MM.1S (cell line): ENCODE data around the gene ELMO1.

ENCODE experiments used
- DNase-seq: peaks from one replicate; pipeline ENCODE4 v3.0.0-alpha.2; 2015
- H2AFZ ChIP-seq: fragments of 300-600 bp; sonication (generic); 2 replicates; pipeline ENCODE4 v1.6.0; 2016; ENCODE audit warnings: antibody characterized with exemption, low read length
- H3F3A ChIP-seq: fragments of 300-600 bp; sonication (generic); 2 replicates; pipeline ENCODE4 v1.6.1; 2016; ENCODE audit warnings: mild to moderate bottlenecking, antibody characterized with exemption, low read length, moderate library complexity, mixed read lengths; ENCODE audit not compliant: insufficient read depth
- H3K27ac ChIP-seq: fragments of 300-600 bp; sonication (generic); 2 replicates; pipeline ENCODE4 v1.5.1; 2016; ENCODE audit warnings: mild to moderate bottlenecking, low read length
- H3K27me3 ChIP-seq: fragments of 300-600 bp; sonication (generic); replicated peaks from 2 replicates; pipeline ENCODE4 v1.6.0; 2016; ENCODE audit warnings: low read length; ENCODE audit not compliant: insufficient read depth
- H3K36me3 ChIP-seq: fragments of 300-600 bp; sonication (generic); replicated peaks from 2 replicates; pipeline ENCODE4 v1.6.1; 2016; ENCODE audit warnings: mild to moderate bottlenecking, low read length, mixed read lengths; ENCODE audit not compliant: insufficient read depth
- H3K4me1 ChIP-seq: fragments of 300-600 bp; sonication (generic); 2 replicates; pipeline ENCODE4 v1.6.1; 2016; ENCODE audit warnings: low read length, mixed read lengths
- H3K4me2 ChIP-seq: fragments of 300-600 bp; sonication (generic); 2 replicates; pipeline ENCODE4 v1.6.0; 2016; ENCODE audit warnings: low read depth, low read length
- H3K4me3 ChIP-seq: fragments of 300-600 bp; sonication (generic); 2 replicates; pipeline ENCODE4 v1.5.1; 2016; ENCODE audit warnings: low read length, mixed read lengths
- H3K79me2 ChIP-seq: fragments of 300-600 bp; sonication (generic); 2 replicates; pipeline ENCODE4 v1.6.1; 2016; ENCODE audit warnings: mixed run types, low read length, mixed read lengths
- H3K9ac ChIP-seq: fragments of 300-600 bp; sonication (generic); 2 replicates; pipeline ENCODE4 v1.6.1; 2016; ENCODE audit warnings: low read length, mixed read lengths
- H3K9me2 ChIP-seq: fragments of 300-600 bp; sonication (generic); replicated peaks from 2 replicates; pipeline ENCODE4 v1.6.1; 2016; ENCODE audit warnings: mild to moderate bottlenecking, low read length, mixed read lengths; ENCODE audit not compliant: insufficient read depth
- H3K9me3 ChIP-seq: fragments of 300-600 bp; sonication (generic); replicated peaks from 2 replicates; pipeline ENCODE4 v1.6.1; 2016; ENCODE audit warnings: mild to moderate bottlenecking, low read length, mixed read lengths; ENCODE audit not compliant: insufficient read depth
- H4K20me1 ChIP-seq: fragments of 300-600 bp; sonication (generic); 2 replicates; pipeline ENCODE4 v1.6.1; 2016; ENCODE audit warnings: mild to moderate bottlenecking, low read length, moderate library complexity, mixed read lengths; ENCODE audit not compliant: insufficient read depth
- EZH2 ChIP-seq: fragments of 300-600 bp; sonication (generic); optimal IDR thresholded peaks from 2 replicates; pipeline ENCODE3; 2017; ENCODE audit warnings: low read depth, mild to moderate bottlenecking, antibody characterized with exemption, low read length, mixed read lengths
- EZH2phosphoT487 ChIP-seq: fragments of 300-600 bp; sonication (generic); IDR thresholded peaks from 2 replicates; pipeline ENCODE4 v1.6.1; 2018; ENCODE audit warnings: antibody characterized with exemption, low read length
- TF ChIP-seq, protein P1 (sequence below): fragments of 300-600 bp; sonication (generic); IDR thresholded peaks from 2 replicates; pipeline ENCODE4 v1.5.1; 2016; ENCODE audit warnings: antibody characterized with exemption, low read length, mixed read lengths

Gene ELMO1

DNA sequence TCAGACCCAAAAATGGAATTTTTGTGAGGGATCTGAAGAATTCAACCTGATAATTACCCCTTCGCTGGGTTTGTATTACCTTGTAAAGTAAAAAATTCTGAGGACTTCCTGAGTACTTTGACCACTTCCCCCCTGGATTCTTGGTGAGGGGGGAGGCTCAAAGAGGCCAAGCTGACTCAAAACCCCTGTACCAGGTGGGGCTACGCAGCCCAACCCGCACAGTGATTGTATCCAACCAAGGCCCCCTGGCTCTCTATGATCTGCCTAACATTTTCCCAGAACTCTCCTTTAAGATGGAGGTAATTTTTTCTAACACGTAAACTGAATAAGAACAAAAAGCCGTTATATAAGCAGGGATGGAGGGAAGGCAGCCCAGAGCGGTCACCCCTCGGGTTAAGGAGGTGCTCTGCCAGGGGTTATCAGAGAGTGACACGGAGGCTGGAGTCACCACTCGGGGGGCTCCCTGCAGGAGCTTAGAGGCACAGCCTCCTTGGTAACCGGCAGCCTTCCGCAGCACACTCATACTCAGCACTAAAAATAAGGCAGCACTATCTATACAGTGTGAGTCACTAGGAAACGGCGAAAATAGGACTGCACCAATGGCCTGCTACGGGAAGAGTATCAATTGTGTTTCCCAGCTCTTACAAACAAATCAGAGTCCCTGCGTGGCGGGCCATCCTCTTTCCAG lies 255.4 kb downstream of the ELMO1 start:
- Histone ChIP-seq H4K20me1 (no peaks in the 10 kb centered on the region), H3K9ac (no peak overlapping the region), H3K4me3 (no peak overlapping the region)

DNA sequence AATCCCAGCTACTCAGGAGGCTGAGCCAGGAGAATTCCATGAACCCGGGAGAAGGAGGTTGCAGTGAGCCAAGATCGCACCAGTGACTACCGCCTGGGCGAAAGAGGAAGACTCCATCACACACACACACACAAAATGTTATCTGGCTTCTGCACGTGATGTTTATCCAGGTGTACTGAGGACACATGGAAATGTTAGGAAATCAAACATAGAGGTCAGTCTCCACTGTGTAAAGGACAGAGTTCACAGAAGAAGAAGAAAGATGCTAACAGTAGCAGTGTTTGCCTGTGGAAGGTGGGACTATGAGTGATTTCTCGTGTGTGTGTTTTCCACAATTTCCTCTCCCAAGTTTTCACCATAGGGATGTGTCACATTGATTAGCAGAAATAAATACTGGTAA lies 256.9 kb downstream of the ELMO1 start:
- Histone ChIP-seq H3F3A (no peaks in the 10 kb centered on the region), H4K20me1 (no peaks in the 10 kb centered on the region), H3K27me3 (no peaks in the 10 kb centered on the region), H2AFZ (no peak overlapping the region), H3K9me3 (no peaks in the 10 kb centered on the region), H3K9me2 (no peaks in the 10 kb centered on the region), H3K27ac (no peak overlapping the region), H3K36me3 (peaks cover 6% of the 10 kb centered on the region; the same call in 1 of the 2 replicates), H3K79me2 (no peaks in the 10 kb centered on the region), H3K9ac (no peak overlapping the region), H3K4me2 (no peak overlapping the region), H3K4me1 (no peaks in the 10 kb centered on the region), H3K4me3 (no peak overlapping the region)
- no peak for TF ChIP-seq EZH2
- TF ChIP-seq, protein P1, sequence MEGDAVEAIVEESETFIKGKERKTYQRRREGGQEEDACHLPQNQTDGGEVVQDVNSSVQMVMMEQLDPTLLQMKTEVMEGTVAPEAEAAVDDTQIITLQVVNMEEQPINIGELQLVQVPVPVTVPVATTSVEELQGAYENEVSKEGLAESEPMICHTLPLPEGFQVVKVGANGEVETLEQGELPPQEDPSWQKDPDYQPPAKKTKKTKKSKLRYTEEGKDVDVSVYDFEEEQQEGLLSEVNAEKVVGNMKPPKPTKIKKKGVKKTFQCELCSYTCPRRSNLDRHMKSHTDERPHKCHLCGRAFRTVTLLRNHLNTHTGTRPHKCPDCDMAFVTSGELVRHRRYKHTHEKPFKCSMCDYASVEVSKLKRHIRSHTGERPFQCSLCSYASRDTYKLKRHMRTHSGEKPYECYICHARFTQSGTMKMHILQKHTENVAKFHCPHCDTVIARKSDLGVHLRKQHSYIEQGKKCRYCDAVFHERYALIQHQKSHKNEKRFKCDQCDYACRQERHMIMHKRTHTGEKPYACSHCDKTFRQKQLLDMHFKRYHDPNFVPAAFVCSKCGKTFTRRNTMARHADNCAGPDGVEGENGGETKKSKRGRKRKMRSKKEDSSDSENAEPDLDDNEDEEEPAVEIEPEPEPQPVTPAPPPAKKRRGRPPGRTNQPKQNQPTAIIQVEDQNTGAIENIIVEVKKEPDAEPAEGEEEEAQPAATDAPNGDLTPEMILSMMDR: no peak
- no peak for TF ChIP-seq EZH2phosphoT487
- DNase-seq: no peak

More for the DNA sequence above, 255.4 kb downstream of the ELMO1 start:
- Histone ChIP-seq H3K4me1 (no peaks in the 10 kb centered on the region), H3K79me2 (peaks cover 3% of the 10 kb centered on the region; the same call in 1 of the 2 replicates), H3K9me2 (no peaks in the 10 kb centered on the region), H3K9me3 (no peaks in the 10 kb centered on the region), H2AFZ (no peak overlapping the region), H3K36me3 (peaks cover 7% of the 10 kb centered on the region; the same call in 1 of the 2 replicates), H3K4me2 (no peak overlapping the region), H3K27ac (no peak overlapping the region), H3K27me3 (no peaks in the 10 kb centered on the region), H3F3A (no peaks in the 10 kb centered on the region)
- DNase-seq: no peak
- TF ChIP-seq, protein P1: no peak

DNA sequence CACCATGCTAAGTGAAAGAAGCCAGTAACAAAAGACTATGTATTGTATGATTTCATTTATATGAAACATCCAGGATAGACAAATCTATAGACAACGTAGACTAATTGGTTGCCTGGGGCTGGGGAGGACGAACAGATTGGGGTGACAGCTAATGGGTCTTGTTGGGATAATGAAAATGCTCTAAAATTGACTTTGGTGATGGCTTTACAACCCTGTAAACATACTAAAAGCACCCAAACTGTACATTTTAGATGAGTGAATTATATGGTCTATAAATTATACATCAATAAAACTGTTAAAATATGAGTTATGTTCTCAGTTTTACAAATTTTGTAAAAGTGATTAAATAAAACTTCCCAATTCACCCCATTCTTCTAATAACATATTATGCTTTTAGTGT lies 261.5 kb downstream of the ELMO1 start:
- TF ChIP-seq, protein P1: no peak
- TF ChIP-seq EZH2: no peak
- no peak for TF ChIP-seq EZH2phosphoT487
- H3K79me2 ChIP-seq: 0 out of 2 replicates have a peak, but pooled peaks cover under 1% of the 10 kb centered on the region
- no peaks in the 10 kb centered on the region for H3K36me3 ChIP-seq
- H3K27ac ChIP-seq: no peak overlapping the region
- no peak overlapping the region for H2AFZ ChIP-seq
- H3K4me1 ChIP-seq: no peaks in the 10 kb centered on the region
- H3K4me3 ChIP-seq: no peak overlapping the region
- H3K9ac ChIP-seq: no peak overlapping the region
- H3K9me3 ChIP-seq: no peaks in the 10 kb centered on the region
- DNase-seq: no peak
- H3K9me2 ChIP-seq: no peaks in the 10 kb centered on the region
- H3K27me3 ChIP-seq: no peaks in the 10 kb centered on the region
- H3K4me2 ChIP-seq: no peak overlapping the region
- no peaks in the 10 kb centered on the region for H3F3A ChIP-seq
- no peaks in the 10 kb centered on the region for H4K20me1 ChIP-seq
